ENCODE results near the gene MRPL40.

Gene MRPL40

DNA sequence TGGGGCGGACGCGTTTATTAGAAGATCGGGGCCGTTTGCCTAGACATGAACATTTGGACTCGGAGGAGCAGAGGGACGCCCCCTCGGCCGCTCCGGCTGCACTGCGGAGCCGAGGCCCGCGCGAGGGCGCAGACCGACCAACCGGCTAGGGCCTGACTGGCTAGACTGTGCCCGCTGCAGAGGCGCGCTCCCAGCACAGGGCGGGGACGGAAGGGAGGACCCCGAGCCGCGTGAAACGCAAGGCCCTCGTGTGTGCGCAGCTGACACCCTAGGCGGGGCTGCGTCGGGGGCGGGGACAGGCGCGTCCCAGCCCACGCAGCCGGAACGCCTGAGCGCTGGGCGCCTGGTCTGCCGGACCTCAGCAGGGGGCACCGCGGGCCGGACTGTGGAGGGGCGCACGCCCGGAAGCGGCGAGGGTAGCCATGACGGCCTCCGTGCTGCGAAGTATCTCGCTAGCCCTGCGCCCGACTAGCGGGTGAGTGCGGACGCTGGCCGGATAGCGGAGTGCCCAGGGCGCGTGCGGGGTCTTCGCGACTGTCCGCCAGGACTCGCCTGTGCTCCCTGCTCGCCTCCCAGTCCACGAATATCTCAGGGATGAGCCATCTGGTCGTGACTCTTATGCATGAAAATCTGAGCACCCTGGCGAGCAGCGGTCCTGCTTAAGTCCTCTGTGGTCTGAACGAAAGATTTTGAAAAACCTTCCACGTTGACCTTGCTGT, at the start of gene MRPL40:
Gene MRPL40, plus strand, starts transcription at position 413 of the 719 bp plus-strand sequence. Its CDS starts 10 bp downstream, at position 423.
- peak; percentile 77 for DNase-seq (ENCODE audit: low read depth)
- TF ChIP-seq, protein P1, sequence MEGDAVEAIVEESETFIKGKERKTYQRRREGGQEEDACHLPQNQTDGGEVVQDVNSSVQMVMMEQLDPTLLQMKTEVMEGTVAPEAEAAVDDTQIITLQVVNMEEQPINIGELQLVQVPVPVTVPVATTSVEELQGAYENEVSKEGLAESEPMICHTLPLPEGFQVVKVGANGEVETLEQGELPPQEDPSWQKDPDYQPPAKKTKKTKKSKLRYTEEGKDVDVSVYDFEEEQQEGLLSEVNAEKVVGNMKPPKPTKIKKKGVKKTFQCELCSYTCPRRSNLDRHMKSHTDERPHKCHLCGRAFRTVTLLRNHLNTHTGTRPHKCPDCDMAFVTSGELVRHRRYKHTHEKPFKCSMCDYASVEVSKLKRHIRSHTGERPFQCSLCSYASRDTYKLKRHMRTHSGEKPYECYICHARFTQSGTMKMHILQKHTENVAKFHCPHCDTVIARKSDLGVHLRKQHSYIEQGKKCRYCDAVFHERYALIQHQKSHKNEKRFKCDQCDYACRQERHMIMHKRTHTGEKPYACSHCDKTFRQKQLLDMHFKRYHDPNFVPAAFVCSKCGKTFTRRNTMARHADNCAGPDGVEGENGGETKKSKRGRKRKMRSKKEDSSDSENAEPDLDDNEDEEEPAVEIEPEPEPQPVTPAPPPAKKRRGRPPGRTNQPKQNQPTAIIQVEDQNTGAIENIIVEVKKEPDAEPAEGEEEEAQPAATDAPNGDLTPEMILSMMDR (conservative IDR thresholded peaks at IDR 0.05; ENCODE audit: low read depth, low read length): no peak
- peak within 1 kb of the TSS; percentile 87 for H3K4me3 ChIP-seq (ENCODE audit: low read length)

DNA sequence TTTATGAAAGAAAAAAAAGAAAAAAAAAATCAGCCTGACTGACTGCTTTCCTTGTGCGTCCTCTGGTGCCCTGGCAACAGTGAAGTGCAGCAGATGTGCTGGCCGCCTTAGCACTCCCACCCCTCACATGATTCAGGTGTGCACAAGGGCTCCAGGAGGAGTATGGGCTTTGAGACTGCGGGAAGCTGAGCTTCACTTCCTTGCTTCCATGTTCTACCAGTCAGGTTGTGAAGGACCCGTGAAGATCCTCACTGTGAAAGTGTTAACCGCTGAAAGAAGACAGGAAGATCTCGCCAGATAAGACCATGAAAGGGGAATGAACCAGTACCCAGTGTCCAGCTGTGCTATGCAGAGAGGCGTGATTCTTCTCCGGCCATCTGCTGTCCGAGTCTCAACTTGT, 49.1 kb upstream of the MRPL40 start:
- no peak overlapping the region for H3K4me3 ChIP-seq (ENCODE audit: low read length)
- TF ChIP-seq, protein P1 (conservative IDR thresholded peaks at IDR 0.05; ENCODE audit: low read depth, low read length): no peak
- DNase-seq (ENCODE audit: low read depth): no peak

DNA sequence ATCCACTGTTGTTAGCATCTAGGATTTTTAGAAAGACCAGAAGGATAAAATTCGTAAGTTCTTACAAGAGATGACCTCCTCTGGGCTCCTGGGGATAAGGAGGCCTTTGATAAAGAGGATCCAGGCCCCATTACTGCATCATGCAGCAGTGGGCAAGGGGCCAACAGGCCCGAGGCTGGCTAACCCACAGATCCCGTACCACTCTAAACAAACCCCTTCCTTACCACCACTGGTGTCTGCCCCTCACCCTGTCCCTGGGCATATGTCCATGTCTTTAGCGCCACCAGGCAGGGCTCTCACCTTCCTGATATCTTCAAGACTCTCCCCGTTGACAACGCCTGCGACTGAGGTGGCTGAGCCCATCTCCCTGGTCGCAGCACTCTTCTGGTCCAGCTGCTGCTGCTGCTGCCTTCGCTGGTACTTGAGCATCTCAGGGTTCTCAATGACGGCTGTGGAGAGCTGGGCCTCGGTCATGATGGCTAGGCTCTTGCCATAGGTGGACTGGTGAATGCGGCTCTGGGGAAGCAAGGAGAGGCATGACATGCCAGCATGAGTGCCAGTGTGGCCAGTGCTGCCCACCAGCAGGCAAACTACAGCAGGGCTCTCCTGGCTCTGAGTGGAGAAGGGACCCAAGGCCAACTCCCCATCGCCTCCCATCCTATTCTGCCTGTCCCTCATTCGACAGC, 47.0 kb upstream of the MRPL40 start:
- H3K4me3 ChIP-seq (ENCODE audit: low read length): no peak overlapping the region
- DNase-seq (ENCODE audit: low read depth): no peak
- TF ChIP-seq, protein P1 (conservative IDR thresholded peaks at IDR 0.05; ENCODE audit: low read depth, low read length): no peak

DNA sequence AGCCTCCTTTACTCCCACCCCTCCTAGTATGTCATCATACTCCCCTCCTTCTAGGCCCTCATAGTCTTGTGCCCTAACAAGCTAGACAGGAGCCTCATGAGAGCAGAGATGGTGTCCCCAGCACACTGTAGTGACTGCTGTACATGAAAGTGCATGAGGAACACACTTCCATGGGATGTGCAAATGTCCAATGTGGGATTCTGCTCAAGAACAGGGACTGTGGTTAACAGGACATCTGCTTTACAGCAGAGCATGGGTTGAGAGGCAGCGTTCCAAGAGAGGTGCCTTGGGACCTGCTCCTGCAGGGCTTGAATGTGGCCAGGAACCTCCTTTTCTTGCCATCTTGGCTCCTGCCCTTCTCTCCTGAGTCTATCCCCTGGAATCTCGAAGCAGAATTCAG, 46.1 kb upstream of the MRPL40 start:
- DNase-seq (ENCODE audit: low read depth): no peak
- TF ChIP-seq, protein P1 (conservative IDR thresholded peaks at IDR 0.05; ENCODE audit: low read depth, low read length): no peak
- H3K4me3 ChIP-seq (ENCODE audit: low read length): no peak overlapping the region

DNA sequence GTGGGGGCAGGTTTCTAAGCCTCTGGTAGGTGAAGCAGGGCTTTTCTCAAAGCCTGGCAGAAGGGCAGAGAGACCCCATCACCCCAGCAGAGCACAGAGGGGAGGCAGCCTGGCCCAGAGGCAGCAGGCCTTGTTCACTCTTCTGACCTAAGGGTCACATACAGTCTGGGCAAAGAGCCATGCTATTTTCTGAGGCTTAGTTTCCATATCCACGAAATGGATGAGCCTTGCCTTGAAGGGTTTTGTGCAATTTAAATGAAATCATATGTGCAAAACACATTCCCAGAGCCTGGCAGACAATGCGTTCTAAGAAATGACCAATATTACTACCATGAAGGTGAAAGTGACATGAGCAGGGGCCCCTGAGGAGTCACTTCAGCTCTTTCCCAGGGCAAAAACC, 45.3 kb upstream of the MRPL40 start:
- DNase-seq (ENCODE audit: low read depth): no peak
- no peak overlapping the region for H3K4me3 ChIP-seq (ENCODE audit: low read length)
- TF ChIP-seq, protein P1 (conservative IDR thresholded peaks at IDR 0.05; ENCODE audit: low read depth, low read length): no peak

DNA sequence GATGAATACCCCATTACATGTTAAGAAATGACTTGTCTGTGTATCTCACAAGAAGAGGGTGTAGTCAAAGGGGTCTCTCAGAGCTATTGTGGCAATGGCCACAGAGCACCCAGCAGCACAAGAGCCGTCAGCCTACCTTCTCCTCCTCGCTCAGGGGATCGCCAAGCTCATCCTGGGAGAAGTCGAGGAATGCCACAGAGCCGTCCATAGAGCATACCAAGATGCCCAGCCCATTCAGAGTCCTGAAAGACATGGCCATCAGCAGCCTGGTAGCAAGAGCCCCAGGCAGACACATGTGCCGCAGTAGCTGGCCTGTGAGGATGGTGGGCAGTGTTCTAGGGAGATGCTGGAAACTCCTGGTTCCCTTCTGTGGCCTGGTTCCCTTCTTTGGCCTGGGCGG, 44.8 kb upstream of the MRPL40 start:
- no peak overlapping the region for H3K4me3 ChIP-seq (ENCODE audit: low read length)
- TF ChIP-seq, protein P1 (conservative IDR thresholded peaks at IDR 0.05; ENCODE audit: low read depth, low read length): no peak
- no peak for DNase-seq (ENCODE audit: low read depth)

DNA sequence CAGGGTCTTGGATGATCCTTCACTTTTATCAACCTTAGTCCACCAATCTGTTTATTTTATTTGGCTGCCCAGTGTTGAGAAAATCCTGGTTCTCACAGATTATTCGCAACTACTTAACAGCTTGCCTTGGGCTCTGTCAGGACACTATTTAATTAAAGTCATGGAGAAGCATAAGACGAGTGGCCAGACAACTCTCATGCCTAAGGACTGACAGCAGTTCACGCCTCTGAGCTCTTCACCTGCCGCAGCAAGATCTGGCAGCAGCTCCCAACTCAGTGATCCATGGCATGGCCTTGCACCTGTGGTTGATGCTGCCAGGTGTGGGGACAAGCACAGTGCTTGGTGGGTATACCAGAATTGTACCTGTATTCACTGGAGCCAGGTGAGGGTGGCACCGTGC, 38.6 kb upstream of the MRPL40 start:
- TF ChIP-seq, protein P1 (conservative IDR thresholded peaks at IDR 0.05; ENCODE audit: low read depth, low read length): no peak

More for the DNA sequence above, 38.6 kb upstream of the MRPL40 start:
- H3K4me3 ChIP-seq (ENCODE audit: low read length): no peak overlapping the region
- no peak for DNase-seq (ENCODE audit: low read depth)

All from retinal pigment epithelial cell (primary cell).